ENCODE measurements around the gene LRRC27. TPM values are rescaled to one million over a fixed set of nuclear protein-coding genes. Genes with fewer than 3 reads are reported as not detected.

Gene LRRC27
- total RNA-seq, 2 experiments from 2014 or later: 2.4 to 2.8 TPM

- peak overlapping the region; percentile 38 for H3K4me3 Mint-ChIP-seq
- H3K4me1 ChIP-seq (ENCODE audit: insufficient read depth, low read length): peaks cover 36% of the 10 kb centered on the region
Measured at GRCh38 chr10:132394936-132395703, 63.1 kb downstream of the LRRC27 start.

GRCh38 chr10:132395704-132396493 lies 63.9 kb downstream of the LRRC27 start:
- TF ChIP-seq CTCF (IDR thresholded peaks at IDR 0.05): no peak
- ATAC-seq (ENCODE audit: poor library complexity): peak; percentile 19
- Histone ChIP-seq H3K4me3 (ENCODE audit: low read length) (peak overlapping the region; percentile 38), H3K4me1 (ENCODE audit: insufficient read depth, low read length) (peaks cover 38% of the 10 kb centered on the region), H3K27ac (ENCODE audit: low read depth in 1 of 2, low read length in 2 of 2) (peak overlapping the region; percentile 44 to 56), H3K27me3 (ENCODE audit: control insufficient read depth in 1 of 2, insufficient read depth in 2 of 2, low read length in 2 of 2) (no peaks in the 10 kb centered on the region), H3K9me3 (ENCODE audit: control insufficient read depth in 1 of 2, insufficient read depth in 1 of 2, low read length in 2 of 2) (no peaks in the 10 kb centered on the region), H3K36me3 (ENCODE audit: insufficient read depth, low read length) (no peaks in the 10 kb centered on the region)
- Mint-ChIP-seq H3K4me1 (ENCODE audit: low read depth) (peaks cover 24% of the 10 kb centered on the region), H3K36me3 (ENCODE audit: low read depth) (peaks cover 5% of the 10 kb centered on the region), H3K27me3 (no peaks in the 10 kb centered on the region), H3K4me3 (peak overlapping the region; percentile 34), H3K27ac (peak overlapping the region; percentile 72), H3K9me3 (no peaks in the 10 kb centered on the region)
- ChIA-PET CTCF (no interaction called here), POLR2A (interaction anchor here (1.4 kb wide), 1 partner anchor 48 kb away, joined by 5 read pairs; no protein-coding TSS in a partner anchor)
- intact Hi-C loops (cut with DNase I, micrococcal nuclease): loop anchor here (1.0 to 10.0 kb wide), 6 partner anchors 51 to 411 kb away; partner anchors contain the start of genes INPP5A (in 2 of the 2), BNIP3 (in 1 of the 2) and LRRC27 (in 1 of the 2)
- peak in 4 of 14 experiments; percentile 16 to 58 (median 36) for DNase-seq

More at GRCh38 chr10:132394936-132395703, 63.1 kb downstream of the LRRC27 start:
- ChIA-PET POLR2A (no interaction called here), CTCF (no interaction called here)
- Histone ChIP-seq H3K27ac (ENCODE audit: low read depth in 1 of 2, low read length in 2 of 2) (peak overlapping the region; percentile 44 to 56), H3K36me3 (ENCODE audit: insufficient read depth, low read length) (no peaks in the 10 kb centered on the region), H3K9me3 (ENCODE audit: control insufficient read depth in 1 of 2, insufficient read depth in 1 of 2, low read length in 2 of 2) (no peaks in the 10 kb centered on the region), H3K27me3 (ENCODE audit: control insufficient read depth in 1 of 2, insufficient read depth in 2 of 2, low read length in 2 of 2) (no peaks in the 10 kb centered on the region), H3K4me3 (ENCODE audit: low read length) (no peak overlapping the region)
- ATAC-seq (ENCODE audit: poor library complexity) (no peak), DNase-seq (no peak)
- Mint-ChIP-seq H3K9me3 (no peaks in the 10 kb centered on the region), H3K27ac (peak overlapping the region; percentile 72), H3K27me3 (no peaks in the 10 kb centered on the region), H3K4me1 (ENCODE audit: low read depth) (peaks cover 23% of the 10 kb centered on the region), H3K36me3 (ENCODE audit: low read depth) (peaks cover 5% of the 10 kb centered on the region)
- TF ChIP-seq CTCF (IDR thresholded peaks at IDR 0.05): no peak
- intact Hi-C loops (cut with DNase I, micrococcal nuclease): loop anchor here (5.0 to 10.0 kb wide), 3 partner anchors 140 to 410 kb away; partner anchors contain the start of genes BNIP3 (in 1 of the 2) and INPP5A (in 1 of the 2)

- Mint-ChIP-seq H3K27me3 (no peaks in the 10 kb centered on the region), H3K4me3 (no peak overlapping the region), H3K4me1 (ENCODE audit: low read depth) (peaks cover 24% of the 10 kb centered on the region), H3K27ac (no peak overlapping the region), H3K9me3 (no peaks in the 10 kb centered on the region), H3K36me3 (ENCODE audit: low read depth) (peaks cover 5% of the 10 kb centered on the region)
- ATAC-seq (ENCODE audit: poor library complexity) (peak; percentile 77), DNase-seq (peak; percentile 45 to 89 (median 66))
- intact Hi-C loops (cut with DNase I, micrococcal nuclease): loop anchor here (1.0 to 10.0 kb wide), 6 partner anchors 51 to 412 kb away; partner anchors contain the start of genes INPP5A (in 2 of the 2), BNIP3 (in 1 of the 2) and LRRC27 (in 1 of the 2)
- TF ChIP-seq CTCF (IDR thresholded peaks at IDR 0.05): no peak
- Histone ChIP-seq H3K4me1 (ENCODE audit: insufficient read depth, low read length) (peaks cover 41% of the 10 kb centered on the region), H3K36me3 (ENCODE audit: insufficient read depth, low read length) (no peaks in the 10 kb centered on the region), H3K9me3 (ENCODE audit: control insufficient read depth in 1 of 2, insufficient read depth in 1 of 2, low read length in 2 of 2) (no peaks in the 10 kb centered on the region), H3K4me3 (ENCODE audit: low read length) (peak overlapping the region; percentile 38), H3K27ac (ENCODE audit: low read depth in 1 of 2, low read length in 2 of 2) (no peak overlapping the region), H3K27me3 (ENCODE audit: control insufficient read depth in 1 of 2, insufficient read depth in 2 of 2, low read length in 2 of 2) (no peaks in the 10 kb centered on the region)
- POLR2A ChIA-PET: interaction anchor here (0.8 to 2.3 kb wide), 5 partner anchors 47 to 143 kb away, joined by 3 to 25 read pairs (median 5); partner anchors contain the start of gene LRRC27
- CTCF ChIA-PET: no interaction called here
Measured at GRCh38 chr10:132396494-132397035, 64.6 kb downstream of the LRRC27 start.
